GM23338 (cell line): ENCODE measurements around the gene NKX2-1.

Experiments used
- CREB1 ChIP-seq: fragments of 250-450 bp; sonication (Bioruptor Pico); IDR thresholded peaks from 2 replicates; pipeline ENCODE4 v1.5.0; 2020; ENCODE audit warnings: low read depth, mild to moderate bottlenecking, moderate library complexity
- CTCF ChIP-seq, 2 experiments: fragments of 200-600 bp in 1 of 2; sonication (generic) in 1 of 2; conservative IDR thresholded peaks; 2 replicates each; pipeline versions ENCODE4 v1.5.1 to v1.6.1; 2016 to 2017; ENCODE audit warnings: antibody characterized with exemption in 2 of 2, low read depth in 2 of 2, mild to moderate bottlenecking in 2 of 2, moderate library complexity in 1 of 2
- ETS1 ChIP-seq: IDR thresholded peaks from 2 replicates; pipeline ENCODE4 v1.6.1; 2016; ENCODE audit warnings: antibody characterized with exemption
- EZH2 ChIP-seq: fragments of 200-600 bp; sonication (generic); IDR thresholded peaks from one replicate; pipeline ENCODE4 v1.8.0; 2017; ENCODE audit warnings: antibody characterized with exemption, mild to moderate bottlenecking, low read depth; ENCODE audit not compliant: unreplicated experiment
- EZH2phosphoT487 ChIP-seq: fragments of 200-600 bp; sonication (generic); IDR thresholded peaks from one replicate; pipeline ENCODE4 v1.8.1; 2018; ENCODE audit warnings: antibody characterized with exemption; ENCODE audit not compliant: unreplicated experiment
- JUNB ChIP-seq: IDR thresholded peaks from one replicate; pipeline ENCODE4 v1.6.1; 2016; ENCODE audit warnings: antibody characterized with exemption; ENCODE audit not compliant: unreplicated experiment
- NANOG ChIP-seq: IDR thresholded peaks from 2 replicates; pipeline ENCODE4 v1.6.1; 2016; ENCODE audit warnings: antibody characterized with exemption, borderline replicate concordance
- POLR2AphosphoS5 ChIP-seq: IDR thresholded peaks from 2 replicates; pipeline ENCODE4 v1.6.1; 2016; ENCODE audit warnings: antibody characterized with exemption, low read depth
- REST ChIP-seq: IDR thresholded peaks from one replicate; pipeline ENCODE4 v1.6.1; 2018; ENCODE audit warnings: antibody characterized with exemption; ENCODE audit not compliant: unreplicated experiment
- ZNF114 ChIP-seq: fragments of 250-450 bp; sonication (Bioruptor Pico); IDR thresholded peaks from 2 replicates; pipeline ENCODE4 v1.5.0; 2020; ENCODE audit warnings: mild to moderate bottlenecking, moderate library complexity
- ZNF331 ChIP-seq: fragments of 250-450 bp; sonication (Bioruptor Pico); IDR thresholded peaks from 2 replicates; pipeline ENCODE4 v1.5.0; 2020; ENCODE audit warnings: low read depth, mild to moderate bottlenecking, moderate library complexity
- ZNF462 ChIP-seq: fragments of 250-450 bp; sonication (Bioruptor Pico); IDR thresholded peaks from 2 replicates; pipeline ENCODE4 v1.5.0; 2020; ENCODE audit warnings: mild to moderate bottlenecking, moderate library complexity

- TF ChIP-seq CTCF (conservative IDR thresholded peaks at IDR 0.05; ENCODE audit: low read depth in 2 of 2) (no peak), EZH2phosphoT487 (peak; percentile 97), EZH2 (peak; percentile 96), CREB1 (CRISPR knock-in tag) (no peak), POLR2AphosphoS5 (0 out of 2 replicates have a peak, but pooled peaks have one; percentile 12), JUNB (no peak), NANOG (no peak), REST (no peak), ZNF331 (CRISPR knock-in tag) (no peak), ZNF462 (no peak), ETS1 (no peak), ZNF114 (no peak)
Observed at GRCh38 chr14:36517242-36518030, 2.6 kb downstream of the NKX2-1 start.
